ENCODE measurements around the gene ZNF335.

ZNF335 gene

DNA sequence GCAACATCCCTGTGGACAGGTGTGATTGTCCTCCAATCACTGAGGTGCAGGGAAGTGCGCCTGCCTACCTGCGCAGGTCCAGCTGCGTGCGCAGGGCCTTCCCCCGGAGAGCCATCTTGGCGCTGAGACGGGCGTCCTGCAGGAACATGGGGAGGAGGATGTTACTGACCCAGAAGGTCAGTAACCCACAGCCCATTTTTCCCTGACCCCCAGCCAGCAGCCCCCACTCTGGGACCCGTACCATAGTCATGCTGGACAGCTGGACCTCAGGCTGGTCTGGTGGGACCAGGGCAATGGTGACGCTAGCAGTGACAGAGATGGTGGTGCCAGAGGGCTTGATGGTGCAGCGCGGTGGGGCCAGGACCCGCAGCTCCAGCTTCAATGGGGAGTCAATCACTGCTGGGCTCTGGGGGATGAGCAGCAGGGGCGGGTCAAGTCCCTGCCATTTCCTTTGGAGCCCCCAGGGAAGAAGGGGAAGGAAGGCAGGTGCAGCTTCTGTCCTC is 69.8 kb downstream of the ZNF335 start:
- TF ChIP-seq RAD21 (IDR thresholded peaks at IDR 0.05; ENCODE audit: low read depth) (no peak), USF1 (IDR thresholded peaks at IDR 0.05) (no peak), TAF1 (IDR thresholded peaks at IDR 0.05; ENCODE audit: low read depth) (no peak), FOXM1 (IDR thresholded peaks at IDR 0.05; ENCODE audit: borderline replicate concordance, low read depth) (no peak), EP300 (IDR thresholded peaks at IDR 0.05; ENCODE audit: borderline replicate concordance) (no peak), NFIC (IDR thresholded peaks at IDR 0.05) (no peak), MAX (IDR thresholded peaks at IDR 0.05) (no peak), REST (IDR thresholded peaks at IDR 0.05; ENCODE audit: low read depth) (no peak), EGR1 (IDR thresholded peaks at IDR 0.05) (no peak), YY1 (IDR thresholded peaks at IDR 0.05; ENCODE audit: low read depth) (no peak), CEBPB (IDR thresholded peaks at IDR 0.05) (no peak), TCF12 (IDR thresholded peaks at IDR 0.05; ENCODE audit: low read depth) (no peak), ZBTB7A (IDR thresholded peaks at IDR 0.05; ENCODE audit: low read depth) (no peak), TEAD4 (IDR thresholded peaks at IDR 0.05) (no peak), CREB1 (IDR thresholded peaks at IDR 0.05; ENCODE audit: low read depth) (no peak)

DNA sequence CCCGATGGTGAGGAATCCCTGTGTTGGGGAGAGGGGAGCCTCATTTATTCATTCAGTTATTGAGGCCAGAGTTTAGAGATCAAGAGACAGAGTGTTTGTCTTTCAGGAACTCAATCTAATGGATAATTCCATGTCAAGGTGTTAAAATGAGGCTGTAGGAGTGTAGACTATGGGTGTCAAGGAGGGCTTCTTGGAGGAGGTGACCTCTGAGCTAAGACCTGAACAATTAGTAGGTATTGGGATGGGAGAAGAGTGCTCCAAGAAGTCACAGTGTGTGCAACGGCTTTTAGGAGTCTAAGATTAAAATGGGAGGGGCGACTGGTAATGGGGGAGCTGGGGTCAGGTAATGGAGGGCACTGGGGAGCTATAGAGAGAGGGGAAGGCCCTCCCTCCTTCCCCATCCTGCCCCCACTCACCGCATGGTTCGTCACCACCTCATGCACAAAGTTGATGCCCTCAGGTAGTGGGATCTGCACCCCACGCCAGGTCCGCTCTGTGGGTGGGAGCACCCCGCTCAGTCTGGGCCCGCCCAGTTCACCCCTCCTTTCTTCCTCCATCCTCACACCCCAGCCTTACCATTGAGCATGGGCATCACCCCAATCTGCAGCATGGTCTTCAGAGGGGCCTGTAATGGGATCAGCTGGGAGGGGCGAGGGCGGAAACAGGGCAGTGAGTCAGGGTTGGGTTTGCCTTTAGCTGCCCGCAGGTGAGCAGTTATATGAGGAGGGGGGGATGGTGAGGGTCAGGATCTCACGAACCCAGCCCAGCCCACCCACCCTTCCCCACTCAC is 72.8 kb downstream of the ZNF335 start:
- TF ChIP-seq TAF1 (IDR thresholded peaks at IDR 0.05; ENCODE audit: low read depth) = no peak
- TF ChIP-seq CREB1 (IDR thresholded peaks at IDR 0.05; ENCODE audit: low read depth) = no peak
- TF ChIP-seq RAD21 (IDR thresholded peaks at IDR 0.05; ENCODE audit: low read depth) = no peak
- TF ChIP-seq NFIC (IDR thresholded peaks at IDR 0.05) = no peak
- no peak for TF ChIP-seq EP300 (IDR thresholded peaks at IDR 0.05; ENCODE audit: borderline replicate concordance)
- TF ChIP-seq USF1 (IDR thresholded peaks at IDR 0.05) = no peak
- TF ChIP-seq CEBPB (IDR thresholded peaks at IDR 0.05) = no peak
- no peak for TF ChIP-seq TEAD4 (IDR thresholded peaks at IDR 0.05)
- no peak for TF ChIP-seq TCF12 (IDR thresholded peaks at IDR 0.05; ENCODE audit: low read depth)
- TF ChIP-seq EGR1 (IDR thresholded peaks at IDR 0.05) = no peak
- TF ChIP-seq MAX (IDR thresholded peaks at IDR 0.05) = no peak
- TF ChIP-seq YY1 (IDR thresholded peaks at IDR 0.05; ENCODE audit: low read depth) = no peak
- no peak for TF ChIP-seq REST (IDR thresholded peaks at IDR 0.05; ENCODE audit: low read depth)
- no peak for TF ChIP-seq ZBTB7A (IDR thresholded peaks at IDR 0.05; ENCODE audit: low read depth)
- TF ChIP-seq FOXM1 (IDR thresholded peaks at IDR 0.05; ENCODE audit: borderline replicate concordance, low read depth) = no peak

Data from Ishikawa (cell line).